DMS114 treated with DMSO at 0.1 percent for 48 hours (cell line): ENCODE data around the gene ZBTB17.
"Not testable (repeated sequence)": the region's sequence is repeated elsewhere in the genome, so short reads cannot be mapped to it uniquely, and the experiment has no call there.

Experiments used
- DNase-seq: peaks from one replicate; lab custom pipeline; 2025; ENCODE audit not compliant: unreplicated experiment; lab: John Stamatoyannopoulos, UW

The ZBTB17 gene

GRCh38 chr1:15975805-15976680, at the start of gene ZBTB17:
Gene ZBTB17, minus strand, starts transcription at chr1:15976101. Its CDS starts 27,606 bp downstream, at chr1:15948495.
- peak; percentile 89 for DNase-seq

GRCh38 chr1:16023050-16023653, 47.3 kb upstream of the ZBTB17 start:
- DNase-seq: no peak

- no peak for DNase-seq
Measured at GRCh38 chr1:16022393-16022792, 46.5 kb upstream of the ZBTB17 start.

GRCh38 chr1:16021681-16022080, 45.8 kb upstream of the ZBTB17 start, which contains the start of gene CLCNKA:
Gene CLCNKA, plus strand, starts transcription at chr1:16022036. Its CDS starts 584 bp downstream, at chr1:16022620.
- no peak for DNase-seq

GRCh38 chr1:16020878-16021277, 45.0 kb upstream of the ZBTB17 start:
- not testable (repeated sequence) for DNase-seq

GRCh38 chr1:16020325-16020724, 44.4 kb upstream of the ZBTB17 start:
- no peak for DNase-seq

- DNase-seq: no peak
Measured at GRCh38 chr1:16019644-16020277, 43.9 kb upstream of the ZBTB17 start.

GRCh38 chr1:16018749-16019643, 43.1 kb upstream of the ZBTB17 start:
- no peak for DNase-seq

GRCh38 chr1:16018308-16018707, 42.4 kb upstream of the ZBTB17 start:
- DNase-seq: no peak

GRCh38 chr1:16017461-16018303, 41.8 kb upstream of the ZBTB17 start, which contains the start of gene HSPB7:
Gene HSPB7, minus strand, starts transcription at chr1:16018043. Its CDS starts 80 bp downstream, at chr1:16017963.
- no peak for DNase-seq

- no peak for DNase-seq
Measured at GRCh38 chr1:16017076-16017460, 41.2 kb upstream of the ZBTB17 start.

- no peak for DNase-seq
Measured at GRCh38 chr1:16015960-16016901, 40.3 kb upstream of the ZBTB17 start.

GRCh38 chr1:16015491-16015890, 39.6 kb upstream of the ZBTB17 start:
- DNase-seq: no peak

GRCh38 chr1:16014509-16015482, 38.9 kb upstream of the ZBTB17 start:
- no peak for DNase-seq

GRCh38 chr1:16013908-16014258, 38.0 kb upstream of the ZBTB17 start:
- no peak for DNase-seq

GRCh38 chr1:16013220-16013907, 37.5 kb upstream of the ZBTB17 start:
- no peak for DNase-seq

GRCh38 chr1:16012590-16013219, 36.8 kb upstream of the ZBTB17 start:
- no peak for DNase-seq
